ENCODE measurements around the gene CDKAL1.
"Not testable (repeated sequence)": the region's sequence is repeated elsewhere in the genome, so short reads cannot be mapped to it uniquely, and the experiment has no call there.

The CDKAL1 gene

DNA sequence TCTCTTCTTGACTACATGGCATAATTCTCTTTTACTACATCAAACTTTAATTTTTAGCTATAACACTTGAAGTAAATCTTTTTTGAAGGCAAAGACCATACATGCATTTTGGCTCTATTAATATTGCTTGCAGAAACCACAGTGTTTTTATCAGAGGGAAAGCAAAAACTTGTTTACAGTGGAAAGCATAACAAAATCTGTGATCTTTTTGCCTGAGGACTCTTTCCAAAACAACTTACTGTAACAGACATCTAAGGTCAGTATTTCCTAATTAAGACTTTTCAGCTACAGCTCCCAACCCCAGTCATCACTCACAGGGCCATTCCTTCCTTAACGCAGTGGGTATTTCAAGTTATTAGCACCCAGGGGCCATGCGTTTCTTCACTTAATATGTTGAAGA is 274.7 kb downstream of the CDKAL1 start:
- DNase-seq = no peak

DNA sequence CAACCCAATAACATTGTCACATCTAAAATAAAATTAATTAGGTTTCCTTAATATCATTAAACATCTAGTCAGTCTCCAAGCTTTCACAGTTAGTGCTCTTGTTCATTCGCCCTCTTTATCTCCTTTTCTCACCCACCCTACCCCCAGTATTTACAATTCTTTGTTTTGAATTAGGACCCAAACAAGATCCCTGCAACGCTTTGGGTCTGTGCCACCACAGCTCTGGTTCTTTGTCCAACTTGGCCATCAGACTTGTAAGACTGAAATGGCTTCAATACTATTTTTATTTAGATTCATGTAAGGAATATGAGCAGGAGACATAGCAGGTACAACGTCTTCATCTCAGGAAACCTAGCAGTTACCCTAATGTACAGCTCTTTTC is 276.5 kb downstream of the CDKAL1 start:
- DNase-seq = no peak

DNA sequence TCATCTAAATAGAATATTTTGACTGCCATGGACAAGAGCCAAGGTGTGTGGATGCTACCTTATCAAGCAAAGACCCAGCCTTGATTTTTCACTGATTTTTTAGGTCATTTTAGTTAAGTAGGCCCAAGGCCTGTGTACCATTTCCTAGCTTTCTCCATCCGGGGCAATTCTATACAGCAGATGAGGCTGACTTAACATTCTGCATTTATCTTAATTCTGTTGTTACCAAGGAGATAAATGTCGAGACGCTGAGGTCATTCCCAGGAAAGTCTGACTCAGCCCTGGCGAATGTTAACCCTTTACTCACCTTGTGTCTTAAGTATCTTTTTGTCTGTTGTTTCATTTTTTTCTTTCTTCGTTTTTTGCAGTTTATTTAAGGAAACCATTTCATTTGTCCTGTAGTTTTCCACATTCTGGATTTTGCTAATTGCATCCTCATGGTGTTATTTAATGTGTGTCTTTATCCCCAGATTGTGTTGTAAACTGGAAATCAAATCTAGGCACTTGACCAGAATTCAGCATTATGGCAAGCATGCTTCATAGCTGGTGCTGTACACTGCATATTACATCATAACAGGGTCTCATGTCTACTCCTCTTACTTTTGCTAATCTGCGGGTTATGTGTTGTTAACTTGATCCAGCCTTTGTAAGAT is 277.0 kb downstream of the CDKAL1 start:
- DNase-seq = no peak

DNA sequence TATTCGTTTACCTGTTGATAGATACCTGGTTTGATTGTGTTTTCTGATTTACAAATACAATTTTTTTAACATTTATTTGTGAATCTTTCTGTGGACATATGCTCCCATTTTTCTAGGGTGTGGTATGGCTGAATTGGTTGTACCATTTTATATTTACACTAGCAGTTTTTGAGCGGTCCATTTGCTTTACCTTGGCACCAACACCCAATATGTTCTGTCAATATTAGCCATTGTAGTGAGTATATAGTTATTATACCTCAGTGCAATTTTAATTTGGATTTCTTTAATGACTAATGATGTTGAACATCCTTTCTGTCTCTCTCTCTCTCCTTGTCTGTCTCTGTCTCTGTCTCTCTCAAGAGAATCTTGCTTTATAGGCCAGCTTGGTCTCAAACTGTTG is 278.5 kb downstream of the CDKAL1 start:
- no peak for DNase-seq

DNA sequence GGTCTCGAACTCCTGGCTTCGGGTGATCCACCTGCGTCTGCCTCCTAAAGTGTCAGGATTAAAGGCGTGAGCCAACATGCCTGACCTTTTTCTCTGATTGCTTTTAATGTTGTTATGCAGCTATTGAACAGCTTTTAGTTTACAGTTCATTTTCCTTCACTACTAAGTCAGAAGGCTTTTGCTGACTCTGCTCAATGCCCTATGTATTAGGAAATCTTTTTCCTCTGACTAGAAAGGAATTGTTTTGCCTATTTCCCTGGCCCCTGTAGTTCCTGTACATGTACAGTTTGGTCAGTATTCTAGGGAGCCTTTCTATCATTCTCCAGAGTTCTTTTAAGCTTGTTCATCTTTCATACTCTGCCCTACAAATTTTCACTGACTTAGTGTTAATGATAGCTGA is 280.2 kb downstream of the CDKAL1 start:
- no peak for DNase-seq

DNA sequence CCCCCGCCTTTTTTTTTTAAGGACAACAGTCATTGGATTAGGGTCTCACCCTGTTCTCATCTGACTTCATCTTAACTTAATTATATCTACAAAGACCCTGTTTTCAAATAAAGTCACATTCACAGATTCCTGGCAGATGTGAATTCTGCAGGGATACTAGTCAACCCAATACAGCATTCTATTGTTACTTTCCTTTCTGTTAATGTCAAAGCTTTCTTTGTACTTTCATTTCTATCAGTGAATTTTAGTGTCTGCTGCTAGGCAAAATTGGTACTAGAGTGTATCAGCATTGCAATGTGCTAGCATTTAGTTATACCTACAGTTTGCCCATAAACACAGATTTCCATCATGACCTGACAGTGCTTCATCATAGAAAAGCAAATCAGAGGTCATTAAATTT is 281.9 kb downstream of the CDKAL1 start:
- DNase-seq = no peak

DNA sequence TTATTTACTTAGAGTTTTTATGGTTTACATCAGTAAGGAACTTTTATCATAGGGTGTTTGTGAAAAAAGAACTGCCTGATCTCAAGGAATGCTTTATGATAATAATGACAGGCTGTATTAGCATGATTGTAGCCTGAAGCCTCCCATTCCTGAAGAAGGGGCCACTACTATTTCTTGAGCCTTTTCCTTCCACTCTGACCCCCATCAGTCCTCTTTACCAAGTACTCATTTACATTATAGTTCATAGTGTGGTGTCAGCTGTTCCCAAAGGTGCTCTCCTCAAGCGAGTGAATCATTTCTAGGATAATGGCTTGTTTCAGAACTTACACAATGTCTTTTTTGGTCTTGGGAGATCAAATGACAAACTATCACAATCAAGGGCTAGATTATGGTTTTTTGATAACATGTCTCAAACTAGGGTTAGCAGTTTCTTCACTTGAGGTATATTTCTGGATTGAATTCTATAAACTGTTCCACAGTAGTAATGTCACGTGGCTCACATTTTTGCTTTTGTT is 283.6 kb downstream of the CDKAL1 start:
- no peak for DNase-seq

DNA sequence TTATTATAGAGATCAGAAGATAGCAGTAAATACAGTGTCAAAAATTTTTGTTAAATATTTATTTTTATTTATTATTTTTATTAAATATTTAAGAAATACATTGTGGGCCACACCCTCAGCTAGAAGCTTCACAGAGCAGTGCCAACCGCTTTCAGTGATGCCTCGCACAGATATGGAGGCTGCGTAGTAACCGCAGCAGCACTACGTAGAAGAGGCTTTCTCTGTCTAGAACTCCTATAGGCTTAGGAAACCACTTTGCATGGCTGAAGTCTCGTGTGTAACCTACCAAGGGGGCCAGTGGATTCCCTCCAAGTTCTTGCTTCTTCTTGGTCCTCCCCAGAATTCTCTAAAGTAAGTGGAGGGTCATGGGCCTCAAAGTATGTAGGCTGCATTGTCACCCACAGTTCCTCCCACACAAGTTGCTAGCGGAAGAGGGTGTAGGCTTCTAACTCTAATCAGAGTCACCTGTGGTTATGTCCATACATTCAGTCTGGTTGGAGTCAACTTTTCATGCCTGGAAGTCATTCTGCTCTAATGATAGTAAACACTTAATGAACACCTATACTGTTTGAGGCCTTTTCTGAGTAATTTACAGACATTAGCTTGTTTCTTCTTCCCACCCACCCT is 285.6 kb downstream of the CDKAL1 start:
- no peak for DNase-seq

DNA sequence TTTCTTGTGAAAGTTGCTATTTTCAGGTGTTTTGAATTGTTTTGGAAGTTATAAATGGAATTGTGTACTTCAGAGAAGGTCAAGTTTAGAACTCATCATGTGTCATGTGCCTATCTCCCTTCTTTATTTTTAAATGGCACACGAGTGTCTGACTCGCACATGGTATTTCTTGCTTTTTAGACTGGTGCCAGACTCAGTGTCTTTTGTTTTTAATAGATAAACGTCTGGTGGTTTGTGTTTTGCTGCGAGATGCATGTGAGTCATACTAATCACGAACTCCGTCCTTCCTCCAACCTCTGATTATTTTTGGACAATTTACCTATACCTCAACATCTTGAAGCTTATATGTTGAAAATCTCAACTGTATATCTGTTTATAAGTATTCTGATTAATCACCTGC is 292.1 kb downstream of the CDKAL1 start:
- no peak for DNase-seq

DNA sequence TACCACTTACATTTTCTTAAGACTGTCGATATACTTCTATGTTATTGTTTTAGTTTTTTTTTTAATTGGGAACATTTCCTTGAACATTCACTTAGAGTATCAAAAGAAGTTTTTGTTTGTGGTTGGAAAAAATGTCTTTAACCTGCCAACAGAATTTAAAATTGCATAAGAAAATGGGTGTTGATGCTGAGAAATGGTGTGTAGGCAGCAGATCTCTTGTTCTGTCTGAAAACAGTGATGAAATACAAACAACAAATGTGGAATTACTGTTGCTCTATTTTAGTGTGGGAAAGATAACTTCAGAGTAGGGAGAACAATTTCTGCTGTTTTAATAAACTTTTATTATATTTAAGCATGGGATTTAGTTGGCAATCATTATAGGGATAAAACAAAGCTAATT is 293.5 kb downstream of the CDKAL1 start:
- DNase-seq = no peak

DNA sequence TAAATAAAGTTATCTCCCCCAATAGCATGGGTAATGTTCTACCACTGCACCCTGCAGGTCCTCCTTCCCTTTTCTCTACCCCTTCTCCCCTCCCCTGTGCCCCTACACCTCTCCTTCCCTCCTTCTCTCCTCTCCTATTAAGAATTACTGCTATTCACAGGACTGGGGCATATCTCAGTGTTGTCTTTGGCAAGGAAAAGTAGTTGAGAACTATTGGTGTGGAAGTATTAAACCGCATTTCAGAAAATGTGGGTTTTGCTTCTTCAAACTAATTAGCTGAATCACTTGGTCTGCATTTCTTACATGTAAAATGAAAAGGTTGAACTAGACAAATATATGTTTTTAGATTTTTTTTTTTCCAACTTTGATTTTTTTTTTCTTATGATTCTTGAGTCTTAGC is 296.3 kb downstream of the CDKAL1 start:
- no peak for DNase-seq

DNA sequence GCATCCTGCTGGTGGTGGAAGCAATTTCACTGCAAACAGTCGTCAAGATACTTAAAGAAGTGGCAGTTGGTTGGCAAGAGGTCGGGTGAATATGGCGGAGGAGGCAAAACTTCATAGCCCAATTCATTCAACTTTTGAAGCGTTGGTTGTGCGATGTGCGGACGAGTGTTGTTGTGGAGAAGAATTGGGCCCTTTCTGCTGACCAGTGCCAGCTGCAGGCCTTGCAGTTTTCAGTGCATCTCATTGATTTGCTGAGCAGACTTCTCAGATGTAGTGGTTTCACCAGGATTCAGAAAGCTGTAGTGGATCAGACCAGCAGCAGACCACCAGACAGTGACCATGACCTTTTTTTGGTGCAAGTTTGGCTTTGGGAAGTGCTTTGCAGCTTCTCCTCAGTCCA is 297.0 kb downstream of the CDKAL1 start:
- DNase-seq = not testable (repeated sequence)

DNA sequence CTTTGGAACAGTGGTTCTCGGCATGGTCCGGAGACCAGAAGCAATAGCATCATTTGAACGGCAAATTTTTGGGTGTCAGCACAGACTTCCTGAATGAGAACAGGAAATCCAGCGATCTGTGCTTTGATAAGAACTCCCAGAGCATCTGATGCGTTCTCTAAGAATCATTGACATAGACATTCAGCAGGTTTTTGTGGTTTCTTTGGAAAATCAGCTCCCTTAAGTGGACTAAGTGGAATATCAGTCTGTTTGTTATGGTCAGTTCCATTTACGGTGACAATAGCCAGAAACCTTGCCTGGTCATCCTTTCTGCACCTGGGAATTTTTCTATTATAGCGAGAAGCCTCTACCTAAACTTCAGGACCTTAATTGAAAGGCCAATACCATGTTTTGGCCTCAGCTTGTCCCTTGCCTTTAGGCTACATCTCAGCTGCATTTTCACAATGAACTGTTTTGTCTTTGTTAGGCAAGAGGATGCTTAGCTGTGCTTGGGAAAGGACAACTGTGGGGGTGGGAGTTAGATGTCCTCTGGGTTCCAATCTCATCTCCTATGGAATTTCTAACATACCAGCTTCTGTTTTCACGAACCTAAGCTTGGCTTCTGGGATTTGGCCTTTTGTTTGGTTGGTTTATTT is 299.7 kb downstream of the CDKAL1 start:
- DNase-seq = no peak

DNA sequence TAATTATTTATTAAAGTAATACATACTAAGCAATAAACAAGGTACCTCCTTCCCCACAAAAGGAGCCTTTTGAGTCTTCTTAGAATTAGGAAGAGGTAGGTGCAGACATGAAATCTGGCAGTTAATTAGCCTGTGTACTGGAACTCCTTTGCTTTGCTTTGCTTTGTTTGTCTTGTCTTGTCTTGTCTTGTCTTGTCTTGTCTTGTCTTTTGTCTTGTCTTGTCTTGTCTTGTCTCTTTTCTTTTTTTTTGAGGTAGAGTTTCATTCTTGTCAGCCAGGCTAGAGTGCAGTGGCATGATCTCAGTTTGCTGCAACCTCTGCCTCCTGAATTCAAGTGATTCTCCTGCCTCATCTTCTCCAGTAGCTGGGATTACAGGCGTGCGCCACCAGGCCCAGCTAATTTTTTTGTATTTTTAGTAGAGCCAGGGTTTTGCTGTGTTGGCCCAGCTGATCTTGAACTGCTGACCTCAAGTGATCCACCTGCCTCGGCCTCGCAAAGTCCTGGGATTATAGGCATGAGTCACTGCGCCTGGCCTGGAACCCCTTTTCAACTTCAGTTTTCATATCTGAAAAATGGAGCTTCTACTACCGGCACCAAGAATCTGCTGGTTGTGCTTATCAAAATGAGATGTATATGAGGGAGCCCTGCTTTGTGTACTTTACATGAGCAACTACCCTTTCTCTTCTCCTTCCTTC is 301.2 kb downstream of the CDKAL1 start:
- no peak for DNase-seq

DNA sequence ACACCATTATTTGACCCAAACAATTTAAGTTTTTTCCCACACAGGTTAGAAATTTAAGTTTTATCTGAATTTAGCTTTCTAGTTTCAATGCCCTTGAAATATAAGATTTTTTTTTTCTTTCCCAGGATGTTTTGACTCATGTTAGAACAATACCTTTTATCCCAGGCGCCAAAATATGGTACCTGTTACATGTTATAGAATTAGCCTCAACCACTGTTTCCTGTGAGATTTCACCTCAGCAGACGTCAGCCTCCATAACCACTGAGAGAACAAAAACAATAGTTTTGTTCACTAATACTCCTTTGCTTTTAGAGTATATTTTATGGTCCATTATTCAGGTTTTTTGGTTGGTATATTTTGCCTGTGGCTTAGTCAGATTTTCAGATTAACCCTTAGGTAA is 302.9 kb downstream of the CDKAL1 start:
- no peak for DNase-seq

DNA sequence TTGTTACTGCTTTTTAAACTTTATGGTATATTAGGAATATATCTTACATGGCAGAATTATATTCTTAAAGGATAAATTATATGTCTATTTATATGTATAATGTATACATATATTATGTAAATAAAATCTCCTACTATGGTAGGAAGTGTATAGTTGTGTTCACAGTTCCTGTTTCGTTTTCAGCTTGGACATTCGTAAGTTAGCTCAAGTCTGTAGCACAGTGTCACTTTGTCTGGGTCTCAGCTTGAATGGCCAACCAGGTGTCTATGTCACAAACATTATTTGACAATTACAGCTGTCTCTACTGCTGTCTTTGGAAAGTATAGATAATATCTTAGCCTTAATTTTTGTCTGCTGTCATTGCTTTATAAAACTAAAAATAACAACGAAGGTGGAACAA is 303.9 kb downstream of the CDKAL1 start:
- no peak for DNase-seq

DNA sequence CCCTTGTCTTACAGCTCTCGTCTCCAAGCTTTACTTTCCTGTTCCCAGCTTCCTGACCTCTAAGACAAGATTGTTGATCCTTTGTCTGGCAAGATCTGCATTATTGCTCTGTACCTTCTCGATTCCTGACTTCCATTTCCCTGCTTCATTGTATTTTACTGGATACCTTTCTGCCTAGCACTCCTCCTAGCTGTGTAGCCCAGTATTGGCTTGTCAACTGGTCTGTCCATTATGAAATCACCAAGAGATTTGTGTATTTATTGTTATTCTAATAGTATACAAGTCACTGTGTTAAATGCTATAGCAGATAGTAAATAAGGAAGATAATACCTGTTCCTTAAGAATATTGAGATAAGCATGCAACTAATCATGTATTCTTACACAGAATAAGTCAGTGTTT is 305.4 kb downstream of the CDKAL1 start:
- no peak for DNase-seq

DNA sequence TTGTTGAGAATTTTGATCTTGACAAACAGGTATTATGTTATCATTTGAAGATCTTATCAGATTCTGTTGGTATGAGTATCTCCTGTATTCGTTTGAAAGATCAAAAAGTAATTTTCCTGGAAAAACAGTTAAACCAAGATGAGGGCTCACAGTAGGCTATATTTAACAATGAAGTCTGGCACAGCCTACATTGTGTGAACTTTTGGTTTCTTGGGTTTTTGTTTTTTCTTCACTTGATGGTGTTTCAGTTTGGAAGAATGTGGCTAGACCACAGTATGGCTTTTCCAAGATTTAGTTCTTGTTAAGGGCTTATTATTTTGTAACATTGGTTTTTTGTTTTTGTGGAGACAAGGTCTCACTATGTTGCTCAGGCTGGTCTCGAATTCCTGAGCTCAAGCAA is 306.4 kb downstream of the CDKAL1 start:
- DNase-seq = no peak

DNA sequence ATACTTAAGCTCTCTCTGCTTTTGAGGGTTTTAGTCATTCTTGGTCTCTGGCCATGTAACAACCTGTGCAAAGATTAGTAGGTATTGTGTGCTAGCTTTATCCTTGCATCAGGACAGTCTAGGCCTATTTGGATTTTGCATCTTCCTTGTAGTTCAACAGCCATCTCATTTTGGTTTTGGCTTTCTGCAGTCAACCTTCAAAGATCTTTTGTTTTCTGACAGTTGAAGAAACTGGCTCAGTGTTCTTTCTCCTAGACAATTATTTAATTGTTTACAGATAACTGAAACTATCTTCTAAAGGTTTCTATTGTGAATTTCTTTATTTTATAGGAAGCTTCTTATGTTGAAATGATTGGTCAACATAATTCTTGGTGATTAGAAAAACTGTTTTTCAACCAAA is 307.5 kb downstream of the CDKAL1 start:
- no peak for DNase-seq

DNA sequence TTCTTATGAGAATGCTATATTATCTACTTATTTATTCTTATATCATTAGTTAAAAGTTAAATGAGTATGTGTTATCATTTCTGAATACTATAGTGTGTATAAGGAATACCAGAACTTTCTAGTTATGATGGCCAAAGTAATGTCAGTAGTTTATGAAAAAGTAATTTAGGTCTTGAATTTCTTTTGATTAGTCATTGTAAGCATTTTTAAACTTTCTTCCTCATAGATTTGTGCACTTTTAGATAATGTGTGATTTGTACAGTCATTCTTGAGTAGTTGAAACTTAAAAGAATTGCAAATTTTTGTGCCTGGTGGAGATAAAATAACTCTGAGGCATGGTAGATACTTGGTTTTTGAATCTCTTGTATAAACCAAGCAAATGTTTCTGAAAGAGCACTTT is 311.3 kb downstream of the CDKAL1 start:
- no peak for DNase-seq

DNA sequence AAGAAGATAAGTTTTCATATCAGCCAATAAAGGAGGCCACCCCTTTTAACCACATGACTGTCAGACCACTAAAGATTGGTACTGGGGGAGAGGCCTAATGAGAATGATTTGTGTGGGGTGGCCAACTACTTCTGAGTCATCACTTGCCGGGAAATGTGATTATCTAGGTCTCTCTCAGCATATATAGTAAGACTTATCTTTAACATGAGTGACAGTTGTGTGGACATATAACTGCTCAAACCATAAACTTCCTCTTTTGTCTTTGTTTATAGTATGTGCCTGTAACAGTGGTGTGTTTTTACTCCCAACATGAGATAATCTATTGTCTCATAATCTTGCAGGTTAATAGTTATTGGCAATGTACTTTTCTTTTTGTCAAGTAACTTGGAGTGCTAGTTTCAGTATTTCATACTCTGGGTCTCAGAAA is 312.4 kb downstream of the CDKAL1 start:
- DNase-seq = no peak

DNA sequence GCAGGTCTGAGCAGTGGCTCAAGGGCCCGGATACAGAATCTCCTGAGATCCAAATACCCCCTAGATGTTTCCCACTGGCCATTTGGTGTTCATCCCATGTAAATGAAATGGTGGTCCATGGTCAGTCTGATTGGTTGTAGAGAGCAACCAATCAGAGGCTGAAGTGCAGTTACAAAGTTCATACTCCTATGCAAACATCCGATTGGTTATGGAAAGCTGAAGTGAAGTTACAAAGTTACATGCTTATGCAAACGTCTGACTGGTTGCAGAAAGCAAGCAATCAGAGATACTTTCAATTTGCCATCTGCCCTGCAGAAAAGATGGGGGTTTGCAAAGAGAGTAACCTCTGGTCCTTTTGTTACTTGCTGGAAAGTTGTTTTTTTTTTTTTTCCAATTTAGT is 313.6 kb downstream of the CDKAL1 start:
- DNase-seq = no peak

DNA sequence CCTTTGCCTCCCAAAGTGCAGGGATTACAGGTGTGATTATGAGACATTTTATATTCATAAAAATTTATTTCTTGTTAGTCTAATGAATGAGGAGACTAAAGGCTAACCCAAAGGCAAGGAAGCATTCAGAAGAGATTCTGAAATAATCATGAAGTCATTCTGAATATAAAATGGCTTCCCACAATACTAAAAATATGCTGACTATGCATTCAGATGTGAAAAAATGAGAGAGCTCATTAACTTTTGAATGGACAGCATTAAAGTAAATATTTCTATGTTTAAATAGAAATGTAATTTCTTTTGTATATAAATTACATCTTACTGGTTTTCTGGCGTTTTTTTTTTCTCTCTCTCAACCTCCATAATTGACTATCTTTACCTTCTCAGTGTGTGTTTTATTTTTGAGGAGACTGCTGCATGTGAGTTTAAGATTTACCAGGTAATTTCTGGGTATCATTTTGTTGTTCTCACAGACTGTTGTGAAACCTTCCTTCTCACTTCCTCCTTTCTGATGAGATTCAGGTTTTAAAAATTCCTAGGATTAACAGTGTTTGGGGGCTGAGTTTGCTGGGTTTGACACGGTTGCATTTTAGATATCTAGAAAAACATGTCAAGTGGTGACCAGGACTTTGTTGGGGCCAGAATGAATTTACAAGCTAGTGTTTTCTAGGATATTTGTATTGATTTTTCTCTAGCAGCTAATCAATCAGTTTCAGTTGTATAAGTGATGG is 316.6 kb downstream of the CDKAL1 start:
- DNase-seq = no peak

All from activated gamma-delta T cell (primary cell).